Activated naive CD4-positive, alpha-beta T cell treated with anti-CD3 and anti-CD28 coated beads, Interleukin-2, amount 50 U/mL, for 24 hours (primary cell): ENCODE measurements around the gene PURB.
"Not testable (repeated sequence)": the region's sequence is repeated elsewhere in the genome, so short reads cannot be mapped to it uniquely, and the experiment has no call there.

Experiments used
- H3K27ac Mint-ChIP-seq: one replicate; pipeline ENCODE4 v1.8.0; 2021; ENCODE audit warnings: mild to moderate bottlenecking, mixed read lengths
- H3K27me3 Mint-ChIP-seq: one replicate; pipeline ENCODE4 v1.8.0; 2021; ENCODE audit warnings: mixed read lengths
- H3K36me3 Mint-ChIP-seq: one replicate; pipeline ENCODE4 v1.8.0; 2021; ENCODE audit warnings: mixed read lengths
- H3K4me1 Mint-ChIP-seq: one replicate; pipeline ENCODE4 v1.8.0; 2021; ENCODE audit warnings: mixed read lengths
- H3K4me3 Mint-ChIP-seq: one replicate; pipeline ENCODE4 v1.8.0; 2021; ENCODE audit warnings: mild to moderate bottlenecking, mixed read lengths
- H3K9me3 Mint-ChIP-seq: one replicate; pipeline ENCODE4 v1.8.0; 2021; ENCODE audit warnings: mixed read lengths

Gene PURB

DNA sequence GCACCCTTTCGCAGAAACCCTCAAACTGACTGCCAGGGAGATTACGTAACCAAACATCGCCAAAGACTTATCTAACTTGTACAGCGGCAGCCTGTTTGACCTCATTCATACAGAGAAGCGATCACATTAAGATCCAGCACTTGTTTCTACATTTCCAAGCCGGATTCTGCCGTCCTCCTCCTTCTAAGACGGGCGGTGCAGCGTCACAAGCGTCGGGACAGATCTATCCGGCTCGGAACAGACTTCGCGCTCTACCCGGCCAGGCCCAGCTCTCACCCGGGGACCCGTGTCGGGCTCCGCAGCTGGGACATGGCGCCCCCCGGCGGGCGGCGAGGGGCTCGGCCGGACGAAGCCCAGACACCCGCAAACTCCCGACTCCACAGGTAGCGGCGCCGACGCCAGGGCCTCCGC lies 37.8 kb downstream of the PURB start:
- peaks cover 33% of the 10 kb centered on the region for H3K4me1 Mint-ChIP-seq
- peaks cover under 1% of the 10 kb centered on the region for H3K36me3 Mint-ChIP-seq
- no peaks in the 10 kb centered on the region for H3K9me3 Mint-ChIP-seq
- H3K27ac Mint-ChIP-seq: peak overlapping the region; percentile 97
- H3K4me3 Mint-ChIP-seq: peak overlapping the region; percentile 95
- no peaks in the 10 kb centered on the region for H3K27me3 Mint-ChIP-seq

DNA sequence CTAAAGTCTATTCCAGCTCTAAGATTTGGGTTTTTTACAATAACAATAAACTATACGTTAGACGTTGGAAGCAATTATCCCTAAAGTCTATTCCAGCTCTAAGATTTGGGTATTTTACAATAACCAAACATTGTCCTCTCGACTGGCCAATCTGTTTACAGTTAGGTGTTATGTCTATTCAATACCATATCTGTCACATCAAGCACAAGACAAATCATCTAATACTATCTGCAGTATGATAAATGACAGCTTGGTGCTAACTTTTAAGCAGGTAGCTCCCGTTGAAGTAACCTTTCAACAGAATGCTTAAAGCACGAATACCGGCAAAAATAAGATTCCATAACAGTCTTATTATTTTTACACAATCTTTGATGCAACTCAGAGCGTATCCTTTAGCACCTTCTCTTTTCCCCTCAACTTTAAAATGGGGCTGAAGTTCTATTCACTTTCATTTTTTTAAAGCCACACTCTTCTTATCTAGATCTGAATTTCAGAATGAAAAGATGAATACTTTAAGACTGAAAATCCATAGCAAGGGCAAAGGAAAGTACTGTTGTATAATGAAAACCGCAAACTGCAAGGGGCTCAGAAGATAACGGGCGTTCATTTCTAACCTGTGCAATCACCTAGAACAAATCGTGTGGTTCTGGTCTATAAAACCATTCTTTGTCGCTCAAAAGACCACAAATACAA lies 38.4 kb downstream of the PURB start:
- Mint-ChIP-seq H3K9me3 (no peaks in the 10 kb centered on the region), H3K36me3 (peaks cover 4% of the 10 kb centered on the region), H3K27ac (peak overlapping the region; percentile 97), H3K4me3 (peak overlapping the region; percentile 95), H3K4me1 (peaks cover 39% of the 10 kb centered on the region), H3K27me3 (no peaks in the 10 kb centered on the region)

- H3K36me3 Mint-ChIP-seq, H3K27me3 Mint-ChIP-seq, H3K9me3 Mint-ChIP-seq: not testable (repeated sequence)
- H3K27ac Mint-ChIP-seq: peak overlapping the region; percentile 97
- peaks cover 44% of the 10 kb centered on the region for H3K4me1 Mint-ChIP-seq
- peak overlapping the region; percentile 95 for H3K4me3 Mint-ChIP-seq
These were observed 38.9 kb downstream of the PURB start for GRCh38 chr7:44846390-44846789.

DNA sequence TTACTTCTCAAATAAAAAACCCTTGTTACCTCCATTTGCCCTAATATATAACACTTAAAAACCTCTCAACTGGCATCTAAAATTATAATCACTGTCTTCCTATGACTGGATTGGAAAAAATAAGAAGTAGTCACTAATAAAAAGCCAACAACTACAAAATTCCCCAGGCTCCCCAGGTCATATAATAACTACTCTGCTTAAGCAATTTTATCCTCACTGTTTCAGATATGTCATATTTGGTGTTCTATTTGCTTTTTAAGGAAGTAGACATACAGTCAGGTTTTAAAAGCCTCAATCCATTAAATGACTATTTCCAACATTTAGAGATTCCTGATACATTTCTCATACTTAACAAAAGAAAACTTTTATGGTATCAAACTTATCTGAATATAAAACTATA lies 39.9 kb downstream of the PURB start:
- H3K27ac Mint-ChIP-seq: peak overlapping the region; percentile 72
- peaks cover 10% of the 10 kb centered on the region for H3K36me3 Mint-ChIP-seq

DNA sequence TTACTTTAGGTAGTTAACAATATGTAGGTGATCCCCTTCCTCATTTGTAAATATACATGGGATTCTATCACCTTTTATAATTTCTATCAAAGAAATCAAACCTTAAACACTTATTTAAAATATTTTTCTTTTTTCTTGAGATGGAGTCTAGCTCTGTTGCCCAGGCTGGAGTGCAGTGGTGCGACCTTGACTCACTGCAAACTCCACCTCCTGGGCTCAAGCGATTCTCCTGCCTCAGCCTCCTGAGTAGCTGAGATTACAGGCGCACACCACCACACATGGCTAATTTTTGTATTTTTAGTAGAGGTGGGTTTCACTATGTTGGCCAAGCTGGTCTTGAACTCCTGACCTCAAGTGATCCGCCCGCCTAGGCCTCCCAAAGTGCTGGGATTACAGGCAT lies 41.9 kb downstream of the PURB start:
- Mint-ChIP-seq H3K4me1 (peaks cover 57% of the 10 kb centered on the region), H3K36me3 (peaks cover 12% of the 10 kb centered on the region)
- H3K4me3 Mint-ChIP-seq, H3K27ac Mint-ChIP-seq, H3K27me3 Mint-ChIP-seq, H3K9me3 Mint-ChIP-seq: not testable (repeated sequence)

More for the DNA sequence above, 39.9 kb downstream of the PURB start:
- no peaks in the 10 kb centered on the region for H3K27me3 Mint-ChIP-seq
- peak overlapping the region; percentile 53 for H3K4me3 Mint-ChIP-seq
- H3K9me3 Mint-ChIP-seq: no peaks in the 10 kb centered on the region
- H3K4me1 Mint-ChIP-seq: peaks cover 50% of the 10 kb centered on the region

DNA sequence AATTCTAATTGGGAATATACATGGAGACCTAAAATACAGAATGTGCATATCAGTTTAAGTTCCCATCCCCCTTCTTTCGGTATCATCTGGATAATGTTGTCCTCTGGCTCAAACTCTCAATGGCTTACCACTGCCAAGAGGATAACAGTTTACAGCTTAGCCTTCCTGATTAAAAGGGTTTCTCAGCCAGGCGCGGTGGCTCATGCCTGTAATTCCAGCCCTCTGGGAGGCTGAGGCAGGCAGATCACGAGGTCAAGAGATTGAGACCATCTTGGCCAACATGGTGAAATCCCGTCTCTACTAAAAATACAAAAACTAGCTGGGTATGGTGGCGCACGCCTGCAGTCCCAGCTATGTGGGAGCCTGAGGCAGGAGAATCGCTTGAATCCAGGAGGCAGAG lies 42.7 kb downstream of the PURB start:
- not testable (repeated sequence) for H3K9me3 Mint-ChIP-seq, H3K27ac Mint-ChIP-seq, H3K4me3 Mint-ChIP-seq, H3K27me3 Mint-ChIP-seq
- Mint-ChIP-seq H3K36me3 (peaks cover 12% of the 10 kb centered on the region), H3K4me1 (peaks cover 58% of the 10 kb centered on the region)

DNA sequence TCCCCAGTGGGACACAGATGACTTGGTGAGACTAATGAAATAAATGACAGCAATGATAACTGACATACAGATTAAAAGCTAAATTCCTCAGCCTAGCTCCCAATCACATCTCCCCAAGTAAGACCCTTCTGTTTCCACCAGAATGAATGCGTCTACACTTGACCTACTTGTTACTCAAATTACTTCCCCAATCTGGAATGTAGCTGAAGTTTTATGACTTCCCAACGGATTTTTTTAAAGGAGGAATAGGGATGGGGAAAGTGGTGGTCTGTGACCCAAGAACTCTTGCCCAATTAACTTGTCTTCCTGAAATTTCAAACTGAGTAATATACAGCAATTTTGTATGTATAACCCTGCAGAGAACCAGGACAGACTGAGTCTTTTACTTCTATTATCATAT lies 46.6 kb downstream of the PURB start:
- no peak overlapping the region for H3K4me3 Mint-ChIP-seq
- H3K9me3 Mint-ChIP-seq: no peaks in the 10 kb centered on the region
- peaks cover 28% of the 10 kb centered on the region for H3K4me1 Mint-ChIP-seq
- no peak overlapping the region for H3K27ac Mint-ChIP-seq
- H3K36me3 Mint-ChIP-seq: peaks cover 12% of the 10 kb centered on the region
- H3K27me3 Mint-ChIP-seq: no peaks in the 10 kb centered on the region

DNA sequence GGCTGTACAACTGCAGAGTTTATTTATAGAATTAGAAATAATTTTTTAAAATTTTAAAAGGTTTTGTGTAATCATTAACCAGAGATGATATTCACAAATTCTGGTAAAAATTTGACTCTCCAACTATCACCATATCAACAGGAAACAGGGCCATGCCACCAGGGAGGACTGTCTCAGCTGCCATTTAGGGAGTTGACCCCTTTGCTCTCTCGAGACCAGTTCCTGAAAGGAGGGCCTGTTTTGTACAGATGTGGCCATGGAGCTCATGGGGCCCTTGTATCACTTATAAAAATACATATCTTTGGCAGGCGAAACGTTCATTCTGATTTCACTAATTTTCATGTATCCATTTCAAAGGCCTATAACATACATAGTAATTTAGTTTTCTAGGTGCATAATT lies 57.8 kb downstream of the PURB start:
- Mint-ChIP-seq H3K9me3 (no peaks in the 10 kb centered on the region), H3K36me3 (peaks cover 7% of the 10 kb centered on the region)

More for the DNA sequence above, 57.8 kb downstream of the PURB start:
- H3K4me1 Mint-ChIP-seq: peaks cover 13% of the 10 kb centered on the region
- H3K4me3 Mint-ChIP-seq: no peak overlapping the region
- no peaks in the 10 kb centered on the region for H3K27me3 Mint-ChIP-seq
- peak overlapping the region; percentile 38 for H3K27ac Mint-ChIP-seq
